Measurements from ENCODE around the gene VPS18. TPM values are rescaled to one million over a fixed set of nuclear protein-coding genes. Genes with fewer than 3 reads are reported as not detected.

The VPS18 gene
- total RNA-seq, 1 experiment from 2014 or later, result 13.2 TPM

- Mint-ChIP-seq H3K4me1 (ENCODE audit: insufficient read depth, unreplicated experiment) (peaks cover 26% of the 10 kb centered on the region), H3K4me3 (ENCODE audit: unreplicated experiment) (peak overlapping the region; percentile 16), H3K36me3 (ENCODE audit: insufficient read depth, unreplicated experiment) (peaks cover 5% of the 10 kb centered on the region), H3K27me3 (ENCODE audit: insufficient read depth, unreplicated experiment) (no peaks in the 10 kb centered on the region), H3K27ac (ENCODE audit: low read depth, unreplicated experiment) (no peak overlapping the region), H3K9me3 (ENCODE audit: unreplicated experiment) (no peaks in the 10 kb centered on the region)
- no peak for TF ChIP-seq CTCF (IDR thresholded peaks at IDR 0.05; ENCODE audit: unreplicated experiment)
- CTCF ChIA-PET, result interaction anchor here (0.6 to 3.3 kb wide), 4 partner anchors 17 to 394 kb away, joined by 3 to 16 read pairs (median 3); partner anchors contain the start of gene VPS18
- peak; percentile 47 for DNase-seq (ENCODE audit: unreplicated experiment)
- BruUV-seq (replicated peaks), result no TSS peak
- POLR2A ChIA-PET, result interaction anchor here (0.6 to 5.5 kb wide), 5 partner anchors 12 to 33 kb away, joined by 3 to 25 read pairs (median 7); partner anchors contain the start of genes SPINT1 and VPS18
- intact Hi-C loops (cut with micrococcal nuclease), result no loop called here
These were observed 16.6 kb upstream of the VPS18 start for GRCh38 chr15:40877694-40878093.

GRCh38 chr15:40878785-40879184 is 15.5 kb upstream of the VPS18 start:
- no peaks in the 10 kb centered on the region for H3K9me3 Mint-ChIP-seq (ENCODE audit: unreplicated experiment)
- H3K4me3 Mint-ChIP-seq (ENCODE audit: unreplicated experiment), result no peak overlapping the region
- H3K36me3 Mint-ChIP-seq (ENCODE audit: insufficient read depth, unreplicated experiment), result peaks cover 5% of the 10 kb centered on the region
- no peaks in the 10 kb centered on the region for H3K27me3 Mint-ChIP-seq (ENCODE audit: insufficient read depth, unreplicated experiment)
- H3K4me1 Mint-ChIP-seq (ENCODE audit: insufficient read depth, unreplicated experiment), result peaks cover 26% of the 10 kb centered on the region
- ChIA-PET POLR2A (interaction anchor here (0.7 to 2.8 kb wide), 13 partner anchors 10 to 310 kb away, joined by 3 to 17 read pairs (median 5); partner anchors contain the start of genes C15orf62, DNAJC17, RPUSD2 and SPINT1), CTCF (interaction anchor here (0.5 to 1.7 kb wide), 5 partner anchors 16 to 1186 kb away, joined by 3 to 6 read pairs (median 5); partner anchors contain the start of gene VPS18)
- BruUV-seq (replicated peaks), result no TSS peak
- intact Hi-C loops (cut with micrococcal nuclease), result no loop called here
- no peak for TF ChIP-seq CTCF (IDR thresholded peaks at IDR 0.05; ENCODE audit: unreplicated experiment)
- peak; percentile 95 for DNase-seq (ENCODE audit: unreplicated experiment)
- peak overlapping the region; percentile 83 for H3K27ac Mint-ChIP-seq (ENCODE audit: low read depth, unreplicated experiment)

- peak; percentile 26 for DNase-seq (ENCODE audit: unreplicated experiment)
- no peaks in the 10 kb centered on the region for H3K27me3 Mint-ChIP-seq (ENCODE audit: insufficient read depth, unreplicated experiment)
- H3K27ac Mint-ChIP-seq (ENCODE audit: low read depth, unreplicated experiment), result no peak overlapping the region
- BruUV-seq (replicated peaks), result no TSS peak
- intact Hi-C loops (cut with micrococcal nuclease), result no loop called here
- peaks cover 5% of the 10 kb centered on the region for H3K36me3 Mint-ChIP-seq (ENCODE audit: insufficient read depth, unreplicated experiment)
- CTCF ChIA-PET, result interaction anchor here (0.5 to 1.7 kb wide), 5 partner anchors 15 to 687 kb away, joined by 3 to 6 read pairs (median 3); partner anchors contain the start of genes C15orf62 and VPS18
- POLR2A ChIA-PET, result interaction anchor here (1.0 to 2.8 kb wide), 8 partner anchors 11 to 311 kb away, joined by 4 to 17 read pairs (median 7); partner anchors contain the start of genes DNAJC17, RPUSD2, VPS18 and ZFYVE19
- TF ChIP-seq CTCF (IDR thresholded peaks at IDR 0.05; ENCODE audit: unreplicated experiment), result no peak
- no peak overlapping the region for H3K4me3 Mint-ChIP-seq (ENCODE audit: unreplicated experiment)
- H3K9me3 Mint-ChIP-seq (ENCODE audit: unreplicated experiment), result no peaks in the 10 kb centered on the region
- H3K4me1 Mint-ChIP-seq (ENCODE audit: insufficient read depth, unreplicated experiment), result peaks cover 19% of the 10 kb centered on the region
These were observed 14.6 kb upstream of the VPS18 start for GRCh38 chr15:40879609-40880008.

GRCh38 chr15:40881351-40881750 is 12.9 kb upstream of the VPS18 start:
- intact Hi-C loops (cut with micrococcal nuclease), result no loop called here
- POLR2A ChIA-PET, result interaction anchor here (1.2 to 1.6 kb wide), 3 partner anchors 11 to 24 kb away, joined by 3 to 10 read pairs (median 9); partner anchors contain the start of gene VPS18

More at GRCh38 chr15:40881351-40881750, 12.9 kb upstream of the VPS18 start:
- Mint-ChIP-seq H3K4me3 (ENCODE audit: unreplicated experiment) (no peak overlapping the region), H3K27ac (ENCODE audit: low read depth, unreplicated experiment) (no peak overlapping the region), H3K27me3 (ENCODE audit: insufficient read depth, unreplicated experiment) (no peaks in the 10 kb centered on the region), H3K36me3 (ENCODE audit: insufficient read depth, unreplicated experiment) (peaks cover 5% of the 10 kb centered on the region), H3K4me1 (ENCODE audit: insufficient read depth, unreplicated experiment) (peaks cover 15% of the 10 kb centered on the region), H3K9me3 (ENCODE audit: unreplicated experiment) (no peaks in the 10 kb centered on the region)
- no peak for TF ChIP-seq CTCF (IDR thresholded peaks at IDR 0.05; ENCODE audit: unreplicated experiment)
- BruUV-seq (replicated peaks), result no TSS peak
- CTCF ChIA-PET, result interaction anchor here (0.6 to 0.7 kb wide), 2 partner anchors 203 to 696 kb away, joined by 3 to 5 read pairs; no protein-coding TSS in a partner anchor
- DNase-seq (ENCODE audit: unreplicated experiment), result no peak

Data from MCF 10A (cell line).